OCI-LY1 (cell line): ENCODE measurements around the gene FAM9C.
A peak's percentile ranks its signal among the peaks of the same experiment; 100 is the strongest.
"Not testable (repeated sequence)": the region's sequence is repeated elsewhere in the genome, so short reads cannot be mapped to it uniquely, and the experiment has no call there.

Experiments used
- H2AFZ ChIP-seq: fragments of 200-600 bp; sonication (generic), shearing (Covaris generic); 2 replicates; pipeline ENCODE4 v1.6.0; 2014; ENCODE audit warnings: antibody characterized with exemption, mild to moderate bottlenecking, low read length
- H3F3A ChIP-seq: fragments of 200-600 bp; sonication (generic), shearing (Covaris generic); 2 replicates; pipeline ENCODE4 v1.6.0; 2014; ENCODE audit warnings: mild to moderate bottlenecking, antibody characterized with exemption, low read length, moderate library complexity; ENCODE audit not compliant: insufficient read depth
- H3K27ac ChIP-seq: fragments of 200-600 bp; sonication (generic); 2 replicates; pipeline ENCODE4 v1.5.1; 2014; ENCODE audit warnings: low read length, mixed run types, mild to moderate bottlenecking, low read depth; ENCODE audit not compliant: poor library complexity, severe bottlenecking
- H3K27me3 ChIP-seq: fragments of 200-600 bp; sonication (generic); 2 replicates; pipeline ENCODE4 v1.6.0; 2014; ENCODE audit warnings: antibody characterized with exemption, mild to moderate bottlenecking, low read length, moderate library complexity; ENCODE audit not compliant: insufficient read depth
- H3K36me3 ChIP-seq: fragments of 200-600 bp; sonication (generic); 2 replicates; pipeline ENCODE4 v1.6.1; 2014; ENCODE audit warnings: mild to moderate bottlenecking, antibody characterized with exemption, low read length, moderate library complexity, mixed read lengths; ENCODE audit not compliant: insufficient read depth
- H3K4me1 ChIP-seq: fragments of 200-600 bp; sonication (generic); 2 replicates; pipeline ENCODE4 v1.5.1; 2014; ENCODE audit warnings: mild to moderate bottlenecking, low read length, moderate library complexity; ENCODE audit not compliant: insufficient read depth, severe bottlenecking
- H3K4me2 ChIP-seq: fragments of 200-600 bp; sonication (generic), shearing (Covaris generic); 2 replicates; pipeline ENCODE4 v1.6.1; 2014; ENCODE audit warnings: low read length
- H3K4me3 ChIP-seq: fragments of 200-600 bp; sonication (generic); 2 replicates; pipeline ENCODE4 v1.5.1; 2014; ENCODE audit warnings: low read length, low read depth, mild to moderate bottlenecking, mixed read lengths; ENCODE audit not compliant: poor library complexity, severe bottlenecking
- H3K79me2 ChIP-seq: fragments of 200-600 bp; shearing (Covaris generic); 2 replicates; pipeline ENCODE4 v1.6.1; 2016; ENCODE audit warnings: mixed run types, low read length, mixed read lengths; ENCODE audit not compliant: insufficient read depth
- H3K9ac ChIP-seq: fragments of 200-600 bp; sonication (generic), shearing (Covaris generic); 2 replicates; pipeline ENCODE4 v1.6.1; 2014; ENCODE audit warnings: mild to moderate bottlenecking, low read length, mixed read lengths
- H3K9me2 ChIP-seq: fragments of 200-600 bp; sonication (generic), shearing (Covaris generic); 2 replicates; pipeline ENCODE4 v1.6.1; 2014; ENCODE audit warnings: low read depth, mild to moderate bottlenecking, low read length, mixed read lengths
- H3K9me3 ChIP-seq: fragments of 200-600 bp; shearing (Covaris generic); 2 replicates; pipeline ENCODE4 v1.6.1; 2014; ENCODE audit warnings: low read length, mixed read lengths
- H4K20me1 ChIP-seq: fragments of 200-600 bp; sonication (generic), shearing (Covaris generic); 2 replicates; pipeline ENCODE4 v1.6.0; 2016; ENCODE audit warnings: mild to moderate bottlenecking, low read length; ENCODE audit not compliant: insufficient read depth
- EZH2 ChIP-seq: fragments of 200-600 bp; sonication (generic), shearing (Covaris generic); IDR thresholded peaks from 2 replicates; pipeline ENCODE4 v1.8.0; 2017; ENCODE audit warnings: borderline replicate concordance, mixed run types, mild to moderate bottlenecking, antibody characterized with exemption, low read length, moderate library complexity, mixed read lengths
- TF ChIP-seq, protein P1 (sequence below): fragments of 200-600 bp; sonication (generic), shearing (Covaris generic); IDR thresholded peaks from 2 replicates; pipeline ENCODE4 v1.5.1; 2017; ENCODE audit warnings: mild to moderate bottlenecking, antibody characterized with exemption, low read length, moderate library complexity, mixed read lengths

Gene FAM9C

GRCh38 chrX:13023979-13024378 is 20.4 kb downstream of the FAM9C start:
- TF ChIP-seq, protein P1, sequence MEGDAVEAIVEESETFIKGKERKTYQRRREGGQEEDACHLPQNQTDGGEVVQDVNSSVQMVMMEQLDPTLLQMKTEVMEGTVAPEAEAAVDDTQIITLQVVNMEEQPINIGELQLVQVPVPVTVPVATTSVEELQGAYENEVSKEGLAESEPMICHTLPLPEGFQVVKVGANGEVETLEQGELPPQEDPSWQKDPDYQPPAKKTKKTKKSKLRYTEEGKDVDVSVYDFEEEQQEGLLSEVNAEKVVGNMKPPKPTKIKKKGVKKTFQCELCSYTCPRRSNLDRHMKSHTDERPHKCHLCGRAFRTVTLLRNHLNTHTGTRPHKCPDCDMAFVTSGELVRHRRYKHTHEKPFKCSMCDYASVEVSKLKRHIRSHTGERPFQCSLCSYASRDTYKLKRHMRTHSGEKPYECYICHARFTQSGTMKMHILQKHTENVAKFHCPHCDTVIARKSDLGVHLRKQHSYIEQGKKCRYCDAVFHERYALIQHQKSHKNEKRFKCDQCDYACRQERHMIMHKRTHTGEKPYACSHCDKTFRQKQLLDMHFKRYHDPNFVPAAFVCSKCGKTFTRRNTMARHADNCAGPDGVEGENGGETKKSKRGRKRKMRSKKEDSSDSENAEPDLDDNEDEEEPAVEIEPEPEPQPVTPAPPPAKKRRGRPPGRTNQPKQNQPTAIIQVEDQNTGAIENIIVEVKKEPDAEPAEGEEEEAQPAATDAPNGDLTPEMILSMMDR: no peak
- TF ChIP-seq EZH2: no peak
- no peaks in the 10 kb centered on the region for H3K27me3 ChIP-seq
- H4K20me1 ChIP-seq: no peaks in the 10 kb centered on the region
- no peaks in the 10 kb centered on the region for H3F3A ChIP-seq
- no peak overlapping the region for H3K9ac ChIP-seq
- H2AFZ ChIP-seq: no peak overlapping the region
- H3K79me2 ChIP-seq: no peaks in the 10 kb centered on the region
- no peak overlapping the region for H3K4me3 ChIP-seq
- H3K4me2 ChIP-seq: no peak overlapping the region
- H3K9me2 ChIP-seq: no peaks in the 10 kb centered on the region
- peaks cover 22% of the 10 kb centered on the region for H3K4me1 ChIP-seq
- H3K36me3 ChIP-seq: no peaks in the 10 kb centered on the region
- H3K27ac ChIP-seq: no peak overlapping the region
- H3K9me3 ChIP-seq: no peaks in the 10 kb centered on the region

- TF ChIP-seq EZH2: no peak
- TF ChIP-seq, protein P1: no peak
- peaks cover 20% of the 10 kb centered on the region for H3K4me1 ChIP-seq
- H3K9me3 ChIP-seq: no peaks in the 10 kb centered on the region
- H4K20me1 ChIP-seq: no peaks in the 10 kb centered on the region
- H3K79me2 ChIP-seq: no peaks in the 10 kb centered on the region
- H3K27ac ChIP-seq: no peak overlapping the region
- no peak overlapping the region for H2AFZ ChIP-seq
- no peak overlapping the region for H3K9ac ChIP-seq
- H3K27me3 ChIP-seq: no peaks in the 10 kb centered on the region
- no peak overlapping the region for H3K4me3 ChIP-seq
- H3K36me3 ChIP-seq: no peaks in the 10 kb centered on the region
- H3F3A ChIP-seq: no peaks in the 10 kb centered on the region
- H3K4me2 ChIP-seq: no peak overlapping the region
- H3K9me2 ChIP-seq: no peaks in the 10 kb centered on the region
Measured at GRCh38 chrX:13023567-13023966, 20.9 kb downstream of the FAM9C start.

- H3K9ac ChIP-seq: no peak overlapping the region
- H3K4me2 ChIP-seq: no peak overlapping the region
- H2AFZ ChIP-seq: no peak overlapping the region
Measured at GRCh38 chrX:13022926-13023325, 21.5 kb downstream of the FAM9C start.

GRCh38 chrX:13016731-13017130 is 27.7 kb downstream of the FAM9C start:
- H3K4me1 ChIP-seq: peaks cover 33% of the 10 kb centered on the region
- not testable (repeated sequence) for H3K27ac ChIP-seq, H4K20me1 ChIP-seq

More at GRCh38 chrX:13022926-13023325, 21.5 kb downstream of the FAM9C start:
- Histone ChIP-seq H3K9me3 (no peaks in the 10 kb centered on the region), H3F3A (no peaks in the 10 kb centered on the region), H3K4me1 (peaks cover 20% of the 10 kb centered on the region), H3K9me2 (no peaks in the 10 kb centered on the region), H3K36me3 (no peaks in the 10 kb centered on the region), H3K27ac (peak overlapping the region; percentile 36), H3K27me3 (no peaks in the 10 kb centered on the region), H3K4me3 (no peak overlapping the region), H3K79me2 (no peaks in the 10 kb centered on the region), H4K20me1 (no peaks in the 10 kb centered on the region)
- TF ChIP-seq, protein P1: no peak
- no peak for TF ChIP-seq EZH2

More at GRCh38 chrX:13016731-13017130, 27.7 kb downstream of the FAM9C start:
- H3K9me2 ChIP-seq, H3K79me2 ChIP-seq, H3F3A ChIP-seq, H3K9ac ChIP-seq, H3K27me3 ChIP-seq, H3K36me3 ChIP-seq, H3K9me3 ChIP-seq, H3K4me2 ChIP-seq, H3K4me3 ChIP-seq, H2AFZ ChIP-seq: not testable (repeated sequence)
